Head of caudate nucleus (tissue), 42 donors: ENCODE measurements around the gene ATP6V0E1.
"Not testable (repeated sequence)": the region's sequence is repeated elsewhere in the genome, so short reads cannot be mapped to it uniquely, and the experiment has no call there.

ENCODE experiments used
- DNase-seq, 42 donors: peaks; one replicate each; pipeline versions ENCODE4 v3.0.0 to v3.0.0-alpha.2; 2020 to 2021; ENCODE audit warnings: mixed read lengths in 7 of 42
- intact Hi-C: fragments of 100-400 bp; cut with DNase I; formaldehyde crosslinking; loops from one replicate; pipeline ENCODE4 v1.15.0; 2022

Gene ATP6V0E1

DNA sequence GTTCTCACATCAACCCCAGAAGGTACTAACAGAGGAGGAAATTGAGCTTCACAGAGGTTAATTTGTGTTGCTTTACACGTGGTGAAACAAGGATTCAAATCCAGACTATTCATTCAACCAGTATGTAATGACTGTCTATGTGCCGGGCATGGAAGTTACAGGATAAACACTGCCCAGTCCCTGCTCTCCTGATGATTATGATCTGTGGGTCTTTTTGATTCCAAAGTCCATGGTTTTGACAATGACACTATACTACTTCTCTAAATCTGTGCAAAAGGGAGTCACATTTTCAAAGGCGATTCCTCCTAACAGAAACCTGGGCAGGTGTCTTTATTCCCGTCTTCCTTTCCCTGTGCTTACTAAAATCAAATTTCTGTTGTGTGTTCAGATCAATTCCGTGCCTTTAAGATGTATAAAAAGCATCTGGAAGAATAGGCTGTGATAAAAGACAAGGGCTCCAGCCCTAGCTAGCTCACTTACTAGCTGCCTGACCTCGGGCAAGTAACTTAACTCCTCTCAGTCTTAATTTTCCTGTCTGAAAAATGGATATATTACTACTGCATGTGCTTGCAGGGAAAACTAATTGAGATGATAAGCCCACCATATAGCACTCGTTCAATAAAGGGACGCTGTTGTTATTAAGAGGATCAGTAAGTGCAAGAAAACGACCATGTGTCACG, 71.6 kb downstream of the ATP6V0E1 start:
- intact Hi-C loops, result loop anchor here (5.0 kb wide), 1 partner anchor 87 kb away; the partner anchor contains the start of gene BNIP1
- DNase-seq, result no peak

DNA sequence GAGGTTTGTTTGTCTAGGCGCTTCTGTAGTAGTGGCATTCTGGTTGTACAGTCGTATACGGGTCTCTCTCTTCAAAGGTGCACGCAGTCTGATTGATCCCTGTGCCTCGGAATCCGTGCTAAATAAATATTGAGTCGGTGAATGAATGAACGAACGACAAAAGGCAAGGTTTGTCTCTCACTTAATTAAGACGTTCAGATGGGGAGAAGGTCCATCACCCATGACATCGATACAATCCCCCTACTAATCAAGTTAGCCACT, 72.1 kb downstream of the ATP6V0E1 start:
- DNase-seq, result peak in 2 of 42 donors; percentile 35 to 45
- intact Hi-C loops, result loop anchor here (5.0 kb wide), 1 partner anchor 87 kb away; the partner anchor contains the start of gene BNIP1

DNA sequence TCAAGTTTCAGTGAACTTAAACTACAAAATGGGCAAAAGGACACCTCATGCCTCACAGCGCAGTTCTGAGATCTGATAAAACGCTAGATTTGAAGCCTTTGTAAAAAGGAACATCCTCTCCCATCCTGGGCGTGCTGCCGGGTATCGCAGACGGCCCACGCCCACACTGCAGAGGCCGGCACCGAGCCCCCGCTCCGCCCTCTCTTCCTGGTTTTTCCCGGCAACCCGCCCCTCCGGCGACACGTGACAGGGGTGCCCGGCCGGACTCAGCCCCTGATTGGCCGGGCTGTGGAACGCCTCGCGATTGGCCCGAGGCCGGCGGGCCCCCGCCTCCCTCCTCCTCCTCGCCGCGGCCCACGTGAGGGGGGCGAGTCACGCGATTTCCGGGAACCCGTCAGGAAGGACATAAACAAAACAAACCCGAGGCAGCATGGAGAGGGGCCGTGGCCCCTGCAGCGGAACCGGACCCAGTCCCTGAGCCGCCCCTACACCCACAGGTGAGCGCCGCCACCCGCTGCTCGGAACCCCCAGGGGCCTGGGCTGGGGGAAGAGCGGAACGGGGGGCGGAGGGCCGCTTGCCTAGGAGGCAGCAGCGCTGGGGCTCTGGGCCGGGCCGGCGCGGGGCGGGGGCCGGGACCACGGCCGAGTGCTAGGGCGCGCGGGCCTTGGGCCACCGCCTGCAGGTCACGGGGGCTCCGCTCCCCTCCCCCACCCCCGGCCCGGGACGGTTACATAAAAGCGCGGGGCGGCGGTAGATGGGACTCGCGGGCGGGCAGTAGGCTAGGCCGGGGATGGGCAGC, 72.6 kb downstream of the ATP6V0E1 start, which contains the start of gene CREBRF:
Gene CREBRF, plus strand, starts transcription at position 370 of the 800 bp plus-strand sequence. CDS start 24,424 bp downstream, outside the sequence.
- intact Hi-C loops, result loop anchor here (2.0 to 5.0 kb wide), 2 partner anchors 77 to 86 kb away; partner anchors contain the start of gene BNIP1
- peak; percentile 92 to 99 (median 98) for DNase-seq

DNA sequence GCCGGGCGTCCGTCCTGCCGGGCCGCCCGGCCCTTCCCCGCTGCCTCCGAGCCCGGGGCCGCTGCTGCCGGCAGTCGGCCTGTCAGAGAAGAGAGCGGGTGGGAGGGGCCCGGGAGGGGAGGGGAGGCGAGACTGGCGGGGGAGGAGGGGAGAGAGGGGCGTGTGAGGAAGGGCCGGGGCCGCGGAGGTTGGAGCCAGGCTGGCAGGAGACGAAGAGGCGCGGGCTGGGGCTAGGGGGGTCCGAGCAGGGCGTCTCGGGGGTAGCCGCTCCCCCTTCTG, 73.2 kb downstream of the ATP6V0E1 start:
- intact Hi-C loops, result loop anchor here (2.0 to 5.0 kb wide), 2 partner anchors 78 to 86 kb away; partner anchors contain the start of gene BNIP1

DNA sequence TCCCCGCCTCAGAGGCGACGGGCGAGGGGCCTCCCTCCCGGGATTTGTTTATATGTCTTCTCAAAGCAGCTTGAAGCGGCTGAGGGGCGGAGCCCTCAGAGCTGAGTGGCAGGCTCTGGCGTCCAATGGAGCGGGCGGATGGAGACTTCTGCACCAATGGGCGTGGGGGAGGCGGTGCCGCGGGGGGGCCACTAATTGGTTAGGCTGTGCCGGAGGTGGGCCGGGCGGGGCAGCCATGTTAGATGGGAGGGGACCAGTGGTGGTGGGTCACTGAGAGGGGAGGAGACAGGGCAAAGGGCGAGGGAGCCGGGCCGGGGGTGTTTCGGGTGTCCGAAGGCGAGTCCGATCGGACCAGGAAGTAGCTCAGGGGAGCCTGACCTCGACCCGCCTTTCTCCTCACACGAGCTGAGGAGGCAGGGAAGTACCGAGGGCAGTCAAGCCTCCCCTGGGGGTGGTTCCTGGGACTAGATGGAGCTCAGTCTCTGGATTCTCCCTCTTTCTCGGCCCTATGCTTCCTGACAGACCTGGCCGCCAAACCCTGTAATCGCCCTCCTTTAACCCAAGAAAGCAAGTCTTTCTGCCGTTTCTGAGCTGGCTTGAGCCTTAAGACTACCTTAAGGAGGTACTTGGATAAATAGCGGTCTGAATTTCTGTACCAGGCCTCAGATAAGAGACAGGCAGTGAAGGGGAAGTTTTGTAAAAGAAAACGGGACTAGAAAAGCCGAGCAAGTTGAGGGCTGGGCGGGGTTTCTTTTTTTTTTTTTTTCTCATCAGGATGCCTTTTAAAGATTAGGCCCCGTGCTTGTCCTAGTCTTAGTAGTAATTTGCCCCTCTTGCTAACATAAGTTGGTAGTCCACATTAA, 73.7 kb downstream of the ATP6V0E1 start:
- intact Hi-C loops, result loop anchor here (2.0 to 5.0 kb wide), 2 partner anchors 78 to 85 kb away; partner anchors contain the start of gene BNIP1
- DNase-seq, result peak; percentile 93 to 99 (median 98)

More for the DNA sequence above, 73.2 kb downstream of the ATP6V0E1 start:
- peak in 2 of 42 donors; percentile 87 to 92 for DNase-seq

DNA sequence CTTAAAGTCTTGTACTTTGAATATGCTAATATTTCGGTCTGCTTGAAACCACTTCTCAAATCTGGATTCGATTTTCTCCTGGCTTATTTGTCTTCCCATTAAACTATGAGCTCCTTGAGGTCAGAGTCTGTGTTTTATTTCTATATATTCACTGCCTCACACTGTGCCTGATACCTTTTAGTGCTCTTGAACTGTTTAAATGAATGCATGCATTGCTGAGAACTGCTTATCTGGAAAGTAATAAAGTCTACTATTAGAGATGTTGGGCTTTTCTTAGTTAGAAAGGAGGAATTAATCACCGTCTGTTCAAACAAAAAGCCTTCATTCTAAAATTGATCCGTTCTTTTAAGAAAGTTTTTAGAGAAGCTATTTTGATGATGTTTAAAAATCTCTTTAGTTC, 78.6 kb downstream of the ATP6V0E1 start:
- DNase-seq, result no peak
- intact Hi-C loops, result no loop called here

DNA sequence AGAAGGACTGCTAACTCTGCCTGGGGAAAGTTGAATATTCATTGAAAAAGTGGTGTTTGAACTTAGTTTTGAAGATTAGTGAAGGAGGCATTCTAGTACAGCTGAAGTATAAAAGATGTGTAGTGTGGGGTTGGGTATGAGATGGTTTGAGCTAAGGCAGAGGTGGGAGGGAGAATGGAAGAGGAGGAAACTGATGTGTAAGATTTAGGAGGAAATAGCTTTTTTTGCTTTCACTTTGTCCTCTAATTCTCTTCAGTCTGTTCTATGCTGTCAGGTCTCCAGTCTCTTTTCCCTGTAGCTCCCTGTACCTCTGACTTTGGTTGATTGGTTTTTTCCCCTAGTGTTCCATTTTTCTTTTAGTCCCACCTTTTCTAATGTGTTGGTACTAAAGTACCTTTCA, 81.6 kb downstream of the ATP6V0E1 start:
- intact Hi-C loops, result no loop called here
- peak in 1 of 42 donors; percentile 6 for DNase-seq

DNA sequence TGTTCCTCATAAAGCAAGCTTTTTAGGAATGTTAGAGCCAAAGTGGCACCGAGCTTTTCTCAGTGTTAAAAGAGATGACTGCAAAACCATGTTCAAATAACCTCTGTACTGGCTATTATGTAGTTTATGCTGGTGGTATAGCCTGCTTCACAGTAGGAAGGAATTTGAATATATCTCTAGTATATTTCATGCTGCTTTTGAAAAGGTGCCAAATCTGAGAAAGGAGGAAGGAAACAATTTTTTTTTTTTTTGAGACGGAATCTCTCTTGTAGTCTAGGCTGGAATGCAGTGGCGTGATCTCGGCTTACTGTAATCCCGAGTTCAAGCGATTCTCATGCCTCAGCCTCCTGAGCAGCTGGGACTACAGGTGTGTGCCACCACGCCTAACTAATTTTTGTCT, 86.1 kb downstream of the ATP6V0E1 start:
- no peak for DNase-seq
- intact Hi-C loops, result no loop called here

DNA sequence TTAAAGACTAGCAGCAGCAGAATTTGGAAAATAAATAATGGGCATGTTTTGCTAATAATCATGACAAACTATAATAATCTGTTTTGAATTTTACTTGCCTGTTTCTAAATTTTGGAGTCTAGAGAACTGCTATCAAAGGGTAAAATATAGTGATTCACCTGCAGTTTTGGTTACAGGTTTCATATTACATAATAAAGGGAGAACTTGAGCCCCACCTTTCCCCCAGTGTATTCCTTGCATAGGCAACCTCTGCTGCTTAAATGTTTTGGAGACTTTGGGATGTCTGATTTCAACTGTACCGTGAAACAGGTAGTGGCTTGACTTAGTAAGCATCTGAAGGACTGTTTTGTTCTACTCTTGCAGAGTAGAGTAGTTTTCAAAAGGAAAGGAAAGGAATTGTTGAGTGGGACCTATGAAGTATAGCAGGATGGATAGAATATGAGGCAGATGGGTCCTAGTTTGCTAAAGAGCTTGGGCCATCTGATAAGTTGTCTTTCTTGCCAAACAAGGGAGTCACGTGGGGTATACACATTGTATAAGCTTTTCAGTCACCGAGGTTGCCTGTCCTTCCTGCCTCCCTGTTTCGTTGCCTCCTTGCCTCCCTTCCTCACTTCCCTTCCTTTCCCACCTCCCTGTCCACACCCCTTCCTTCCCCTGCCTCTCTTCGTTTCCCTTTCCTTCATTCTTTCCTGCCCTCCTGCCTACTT, 91.7 kb downstream of the ATP6V0E1 start:
- DNase-seq, result no peak
- intact Hi-C loops, result no loop called here

DNA sequence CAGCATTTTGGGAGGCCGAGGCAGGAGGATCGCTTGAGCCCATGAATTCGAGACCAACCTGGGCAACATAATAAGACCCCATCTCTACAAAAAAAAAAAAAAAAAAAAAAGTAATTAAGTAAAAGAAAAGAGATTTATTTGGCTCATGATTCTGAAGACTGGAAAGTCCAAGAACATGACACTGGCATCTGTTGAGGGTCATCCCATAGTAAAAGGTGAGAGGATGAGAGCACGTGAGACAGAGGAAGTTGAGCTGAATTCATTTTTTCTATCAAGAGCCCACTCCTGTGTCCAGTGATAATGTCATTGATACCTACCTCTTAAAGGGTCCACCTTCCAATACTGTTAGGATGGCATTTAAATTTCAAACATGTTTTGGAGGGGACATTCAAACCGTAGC, 92.4 kb downstream of the ATP6V0E1 start:
- DNase-seq, result no peak
- intact Hi-C loops, result no loop called here

DNA sequence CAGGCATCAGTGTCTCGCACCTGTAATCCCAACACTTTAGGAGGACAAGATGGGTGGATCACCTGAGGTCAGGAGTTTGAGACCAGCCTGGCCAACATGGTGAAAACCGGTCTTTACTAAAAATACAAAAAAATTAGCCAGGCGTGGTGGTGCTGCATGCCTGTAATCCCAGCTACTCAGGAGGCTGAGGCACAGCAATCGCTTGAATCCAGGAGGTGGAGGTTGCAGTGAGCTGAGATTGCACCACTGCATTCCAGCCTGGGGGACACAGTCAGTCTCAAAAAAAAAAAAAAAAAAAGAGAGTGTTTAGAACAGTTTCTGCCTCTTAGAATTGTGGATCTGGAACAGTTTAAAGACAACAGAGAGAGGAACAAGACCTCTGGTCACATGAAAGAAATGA, 92.9 kb downstream of the ATP6V0E1 start:
- intact Hi-C loops, DNase-seq: not testable (repeated sequence)

DNA sequence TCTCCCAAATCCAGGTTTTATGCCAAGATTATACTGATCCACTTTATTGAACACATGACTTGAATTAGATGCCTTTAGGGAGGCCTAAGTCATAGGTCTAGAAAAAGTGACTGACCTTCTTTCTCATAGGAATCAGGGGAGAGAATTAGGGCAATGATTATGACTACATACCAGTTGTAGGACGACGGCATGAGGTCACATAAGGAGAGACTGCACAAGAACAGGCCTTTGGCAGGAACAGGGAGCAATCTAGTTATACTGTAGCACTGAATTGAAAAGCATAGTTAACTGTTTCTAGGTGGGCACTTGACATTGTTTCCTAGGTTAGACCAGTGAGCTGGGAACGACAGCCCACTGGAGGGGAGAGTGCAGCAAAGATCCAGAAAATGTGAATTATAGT, 95.3 kb downstream of the ATP6V0E1 start:
- DNase-seq, result no peak
- intact Hi-C loops, result no loop called here
